HuH-7.5 (cell line): ENCODE data around the gene STAP2.
A peak's percentile ranks its signal among the peaks of the same experiment; 100 is the strongest.
"Not testable (repeated sequence)": the region's sequence is repeated elsewhere in the genome, so short reads cannot be mapped to it uniquely, and the experiment has no call there.

Source experiments
- DNase-seq: peaks from one replicate; pipeline ENCODE4 v3.0.0; 2011; ENCODE audit warnings: low spot score

STAP2 gene

GRCh38 chr19:4298810-4299550 lies 39.6 kb downstream of the STAP2 start:
- DNase-seq, result no peak

GRCh38 chr19:4297901-4298809 lies 40.5 kb downstream of the STAP2 start:
- DNase-seq, result no peak

GRCh38 chr19:4295972-4296771 lies 42.5 kb downstream of the STAP2 start:
- DNase-seq, result no peak

GRCh38 chr19:4294389-4294788 lies 44.2 kb downstream of the STAP2 start:
- no peak for DNase-seq

- DNase-seq, result no peak
Measured at GRCh38 chr19:4292515-4292914, 46.1 kb downstream of the STAP2 start.

GRCh38 chr19:4291184-4291732 lies 47.4 kb downstream of the STAP2 start:
- DNase-seq, result no peak

GRCh38 chr19:4288091-4288777 lies 50.4 kb downstream of the STAP2 start:
- DNase-seq, result no peak

- not testable (repeated sequence) for DNase-seq
Measured at GRCh38 chr19:4286141-4286540, 52.5 kb downstream of the STAP2 start.

- DNase-seq, result no peak
Measured at GRCh38 chr19:4284974-4285373, 53.7 kb downstream of the STAP2 start.

- peak; percentile 100 for DNase-seq
Measured at GRCh38 chr19:4284176-4284958, 54.3 kb downstream of the STAP2 start.

GRCh38 chr19:4279530-4280422 lies 58.9 kb downstream of the STAP2 start:
- DNase-seq, result no peak

GRCh38 chr19:4279267-4279529 lies 59.4 kb downstream of the STAP2 start:
- DNase-seq, result no peak

- DNase-seq, result peak; percentile 55
Measured at GRCh38 chr19:4278419-4279266, 60.0 kb downstream of the STAP2 start, which contains the start of gene SHD. TSS of gene SHD (plus strand) at chr19:4279266. CDS start at chr19:4280064, 798 bp downstream.

GRCh38 chr19:4278010-4278409 lies 60.6 kb downstream of the STAP2 start:
- DNase-seq, result no peak

GRCh38 chr19:4277191-4277696 lies 61.4 kb downstream of the STAP2 start:
- DNase-seq, result no peak

- DNase-seq, result not testable (repeated sequence)
Measured at GRCh38 chr19:4274321-4274686, 64.3 kb downstream of the STAP2 start.
